ENCODE results near the gene NUP62.

NUP62 gene

GRCh38 chr19:49862391-49863253, 66.7 kb downstream of the NUP62 start:
- no peak for DNase-seq

DNA sequence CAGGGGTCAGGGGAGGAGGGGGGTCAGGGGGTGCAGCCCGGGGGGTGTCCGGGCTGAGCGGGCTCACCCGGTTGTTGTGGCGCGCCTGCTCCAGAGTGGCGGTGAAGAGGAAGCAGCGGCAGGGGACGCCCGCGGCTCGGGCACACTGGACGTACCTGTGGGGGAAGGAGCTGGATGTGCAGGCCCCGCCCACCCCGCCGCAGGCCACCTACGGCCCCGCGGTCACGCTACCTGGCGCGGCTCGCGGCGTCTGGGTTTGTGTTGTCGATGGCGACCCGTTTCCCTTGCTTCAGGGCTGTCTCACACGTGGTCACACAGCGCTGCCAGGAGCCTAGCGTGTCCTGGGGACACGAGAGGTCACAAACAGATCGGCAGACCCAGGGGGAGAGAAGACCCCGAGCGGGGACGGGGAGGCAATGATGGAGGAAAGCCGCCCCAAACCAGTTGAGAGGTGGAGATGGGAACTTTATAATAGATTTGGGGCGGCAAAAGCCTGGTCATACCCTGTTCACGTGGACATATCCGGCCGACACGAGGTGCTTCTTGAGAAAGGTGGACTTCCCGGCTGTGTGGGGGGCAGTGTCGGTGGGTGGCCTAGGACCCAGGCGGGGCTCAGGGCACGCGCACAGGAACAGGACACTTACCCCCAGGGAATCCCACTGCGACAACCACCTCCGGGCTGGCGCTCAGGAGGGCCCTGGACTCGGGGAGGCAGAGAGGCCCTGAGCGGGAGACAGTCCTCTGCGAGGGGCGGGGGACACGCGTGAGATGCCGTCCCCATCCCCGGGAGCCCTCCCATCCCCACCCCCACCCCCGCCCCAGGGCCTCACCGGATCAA, 67.5 kb downstream of the NUP62 start:
- no peak for DNase-seq

GRCh38 chr19:49861107-49861506, 68.2 kb downstream of the NUP62 start:
- DNase-seq = no peak

DNA sequence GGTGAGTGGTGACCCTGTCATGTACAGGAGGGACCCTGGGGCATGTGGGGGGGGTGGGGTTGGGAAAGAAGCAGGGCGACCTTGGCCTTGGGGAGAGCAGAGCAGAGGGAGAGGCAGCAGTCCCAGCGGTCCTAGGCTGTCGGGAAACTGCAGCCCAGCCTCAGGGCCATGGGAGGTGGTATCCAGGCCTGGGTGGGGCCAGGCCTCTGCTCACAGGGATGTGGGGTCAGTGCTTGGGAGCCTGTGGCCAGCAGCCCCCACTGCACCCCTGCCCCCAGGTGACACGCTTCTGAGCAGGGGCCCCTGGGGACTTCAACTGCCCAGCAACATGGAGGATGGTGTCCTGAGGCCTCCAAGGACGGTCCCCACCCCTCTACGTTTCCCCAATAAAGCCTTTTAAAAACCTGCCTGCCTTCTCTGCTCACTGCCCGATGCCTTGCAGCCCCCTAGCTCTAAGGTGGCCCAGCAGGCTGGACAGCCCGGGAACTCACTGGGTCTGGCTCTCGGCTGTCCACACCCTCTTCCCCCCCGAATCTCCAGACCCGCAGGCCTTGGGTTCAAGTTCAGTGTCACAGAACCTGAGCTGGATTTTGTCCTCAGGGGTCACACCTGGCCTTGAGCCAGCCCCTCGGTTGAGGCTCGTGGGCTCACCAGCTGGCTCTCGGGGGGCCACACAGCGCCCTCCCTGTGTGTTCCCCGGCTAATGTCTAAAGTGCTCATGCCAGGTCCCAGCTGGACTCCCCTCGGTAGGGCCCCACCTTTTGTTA, 68.8 kb downstream of the NUP62 start:
- no peak for DNase-seq

- no peak for DNase-seq
Observed at GRCh38 chr19:49859682-49860335, 69.5 kb downstream of the NUP62 start.

DNA sequence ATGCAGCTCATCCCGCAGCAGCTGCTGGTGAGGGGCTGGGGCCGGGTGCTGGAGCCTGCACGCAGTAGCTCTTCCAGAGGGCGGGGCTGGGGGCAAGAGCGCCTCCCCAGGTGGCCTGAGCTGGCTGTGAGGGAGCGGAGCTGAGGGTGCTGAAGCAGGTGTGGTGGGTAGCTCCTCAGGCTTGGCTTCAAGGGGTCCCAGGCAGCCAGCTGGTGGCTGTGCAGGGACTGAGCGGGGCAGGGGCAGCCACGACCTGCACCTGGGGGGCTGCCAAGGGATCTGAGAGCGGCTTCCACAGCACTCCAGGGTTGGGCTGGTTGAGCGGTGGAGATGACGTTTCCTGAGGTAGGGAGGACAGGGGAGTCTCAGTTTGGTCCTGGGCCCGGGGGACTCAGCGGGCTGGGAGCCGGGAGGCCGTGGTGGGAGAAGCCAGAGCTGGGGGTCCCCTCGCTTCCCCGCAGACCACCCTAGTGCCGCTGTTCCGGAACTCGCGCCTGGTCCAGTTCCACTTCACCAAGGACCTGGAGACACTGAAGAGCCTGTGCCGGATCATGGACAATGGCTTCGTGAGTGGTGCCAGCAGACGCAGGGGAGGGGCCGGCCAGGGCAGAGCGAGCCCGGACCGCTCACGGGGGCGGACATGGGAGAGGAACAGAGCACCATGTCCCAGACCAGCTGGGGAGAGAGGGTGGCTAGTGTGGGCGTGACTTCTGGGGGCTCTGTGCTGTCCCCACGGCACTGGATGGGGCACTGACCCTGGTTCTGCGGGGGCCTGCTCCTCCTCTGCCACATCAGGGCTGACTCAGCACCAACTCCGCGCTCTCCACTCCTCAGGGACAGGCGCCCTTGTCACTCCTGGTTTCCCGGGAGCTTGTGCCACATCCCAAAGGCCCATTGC, 71.0 kb downstream of the NUP62 start:
- DNase-seq = no peak

DNA sequence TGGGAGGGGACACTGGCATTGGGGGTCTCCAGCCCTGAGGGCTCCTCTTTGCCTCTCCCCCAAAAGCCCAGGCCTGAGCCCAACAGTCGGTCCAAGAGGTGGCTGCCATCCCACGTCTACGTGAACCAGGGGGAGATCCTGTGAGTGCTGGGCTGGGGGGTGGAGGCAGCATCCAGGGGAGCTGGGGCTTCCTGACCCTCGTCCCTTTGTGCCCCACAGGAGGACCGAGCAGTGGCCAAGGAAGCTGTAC, 71.5 kb downstream of the NUP62 start:
- DNase-seq = no peak

DNA sequence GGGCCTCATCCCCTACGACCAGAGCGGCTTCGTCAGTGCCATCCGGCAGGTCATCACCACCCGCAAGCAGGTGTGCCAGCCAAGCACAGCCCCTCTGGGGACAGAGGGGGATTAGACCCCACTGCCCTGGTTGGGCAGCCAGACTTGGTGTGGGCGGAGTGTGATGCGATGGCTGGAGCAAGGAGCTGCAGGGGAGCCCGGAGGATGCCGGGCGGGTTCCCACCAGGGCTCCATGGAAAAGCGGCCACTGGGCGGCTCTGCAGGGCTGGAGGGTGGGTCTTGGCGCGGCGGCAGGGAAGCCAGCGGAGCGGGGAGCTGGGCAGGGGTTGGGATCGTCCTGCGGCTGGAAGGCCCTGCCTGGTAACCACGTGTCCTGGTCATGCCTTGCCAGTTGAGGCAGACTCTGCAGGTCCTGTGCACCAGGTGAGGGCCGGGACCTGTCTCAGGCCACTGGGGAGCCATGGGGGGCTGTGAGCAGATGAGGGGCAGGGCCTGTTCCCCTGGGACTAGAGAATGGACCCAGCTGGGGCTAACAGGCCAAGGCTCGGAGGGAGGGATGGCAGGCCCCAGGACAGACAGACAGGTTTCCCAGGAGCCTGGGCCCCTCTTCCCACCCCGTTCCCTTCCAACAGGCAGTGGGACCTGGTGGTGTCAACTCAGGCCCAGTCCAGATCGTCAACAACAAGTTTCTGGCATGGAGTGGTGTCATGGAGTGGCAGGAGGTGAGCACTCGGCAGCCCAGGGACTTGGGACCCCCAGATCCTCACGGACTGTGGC, 72.1 kb downstream of the NUP62 start:
- no peak for DNase-seq

Measured in NCI-H1092 treated with DMSO at 0.1 percent for 48 hours (cell line).